Natural killer cell (primary cell): ENCODE results near the gene ZBTB12. TPM values are rescaled to one million over a fixed set of nuclear protein-coding genes. Genes with fewer than 3 reads are reported as not detected.
A peak's percentile ranks its signal among the peaks of the same experiment; 100 is the strongest.

ENCODE experiments used
- ATAC-seq, 3 donors: fragments of 150-1000 bp in 2 of 3; fragments of 200-7000 bp in 1 of 3; cut with Tn5 transposase; 1 replicate in 1 of 3; 2 replicates in 2 of 3; pipeline ENCODE4 v1.10.0; 2021; ENCODE audit warnings: mild to moderate bottlenecking in 2 of 3, moderate library complexity in 2 of 3
- DNase-seq, 2 donors: peaks; one replicate each; pipeline versions ENCODE4 v3.0.0 to v3.0.0-alpha.2; 2013 to 2021; ENCODE audit warnings: mixed read lengths in 1 of 2
- H3K27ac ChIP-seq: one replicate; pipeline ENCODE4 v1.5.1; 2013; ENCODE audit warnings: mild to moderate bottlenecking, low read length
- H3K27me3 ChIP-seq: one replicate; pipeline ENCODE4 v1.6.1; 2013; ENCODE audit warnings: low read length; ENCODE audit not compliant: control insufficient read depth, insufficient read depth
- H3K36me3 ChIP-seq: one replicate; pipeline ENCODE4 v1.6.1; 2013; ENCODE audit warnings: low read length; ENCODE audit not compliant: control insufficient read depth, insufficient read depth
- H3K4me1 ChIP-seq: one replicate; pipeline ENCODE4 v1.6.1; 2013; ENCODE audit warnings: low read length; ENCODE audit not compliant: control insufficient read depth, insufficient read depth
- H3K4me3 ChIP-seq: one replicate; pipeline ENCODE4 v1.5.1; 2013; ENCODE audit warnings: low read length
- H3K9me3 ChIP-seq: one replicate; pipeline ENCODE4 v1.6.1; 2013; ENCODE audit warnings: low read length; ENCODE audit not compliant: control insufficient read depth, insufficient read depth
- H3K27ac Mint-ChIP-seq, 2 donors: one replicate each; pipeline ENCODE4 v1.8.0; 2022; ENCODE audit warnings: mild to moderate bottlenecking in 2 of 2, mixed read lengths in 2 of 2, moderate library complexity in 1 of 2
- H3K27me3 Mint-ChIP-seq, 2 donors: one replicate each; pipeline ENCODE4 v1.8.0; 2022; ENCODE audit warnings: low read depth in 2 of 2, mixed read lengths in 2 of 2
- H3K36me3 Mint-ChIP-seq: one replicate; pipeline ENCODE4 v1.8.0; 2022; ENCODE audit warnings: mixed read lengths
- H3K4me1 Mint-ChIP-seq, 2 donors: one replicate each; pipeline ENCODE4 v1.8.0; 2022; ENCODE audit warnings: mixed read lengths in 2 of 2
- H3K4me3 Mint-ChIP-seq: one replicate; pipeline ENCODE4 v1.8.0; 2022; ENCODE audit warnings: mild to moderate bottlenecking, moderate library complexity, mixed read lengths
- H3K9me3 Mint-ChIP-seq, 2 donors: one replicate each; pipeline ENCODE4 v1.8.0; 2022; ENCODE audit warnings: mixed read lengths in 2 of 2
- CTCF ChIP-seq: fragments of 200-600 bp; IDR thresholded peaks from one replicate; pipeline ENCODE4 v1.8.0; 2022; ENCODE audit warnings: antibody characterized with exemption
- WGBS: methylation state at CpG from one replicate; pipeline ENCODE4 v1.1.7; 2013; ENCODE audit warnings: missing lambda C conversion rate; ENCODE audit not compliant: insufficient coverage; 5-methylcytosine and 5-hydroxymethylcytosine counted together
- intact Hi-C: fragments of 100-400 bp; cut with micrococcal nuclease; formaldehyde crosslinking; loops from one replicate; pipeline ENCODE4 v1.14.2; 2022
- total RNA-seq, 4 donors: library from RNA; stranded (reverse); fragments of 120-200 nt in 1 of 4; gene quantifications; one replicate each; pipeline versions ENCODE4 v1.2.3 to v1.2.4, GENCODE V29; 2013 to 2022

Gene ZBTB12
- total RNA-seq, 3 donors from 2014 or later (not counting 1 experiment from before 2014, with no cell fraction given): 0.54 to 0.77 (median 0.63) TPM

GRCh38 chr6:31888276-31889258, 13.3 kb downstream of the ZBTB12 start:
- peak in 1 of 2 donors; percentile 72 for DNase-seq
- Histone ChIP-seq H3K36me3 (peaks cover 68% of the 10 kb centered on the region), H3K9me3 (no peaks in the 10 kb centered on the region), H3K27ac (no peak overlapping the region), H3K27me3 (no peaks in the 10 kb centered on the region), H3K4me3 (no peak overlapping the region), H3K4me1 (no peaks in the 10 kb centered on the region)
- no peaks in the 10 kb centered on the region for H3K27me3 Mint-ChIP-seq
- no peaks in the 10 kb centered on the region for H3K9me3 Mint-ChIP-seq
- peaks cover 7% of the 10 kb centered on the region in 2 donors for H3K4me1 Mint-ChIP-seq
- peak; percentile 69 for TF ChIP-seq CTCF
- 84% methylated on average over 42 of the region's 43 CpGs for WGBS
- intact Hi-C loops: no loop called here
- H3K4me3 Mint-ChIP-seq: no peak overlapping the region
- peaks cover 14% of the 10 kb centered on the region for H3K36me3 Mint-ChIP-seq
- H3K27ac Mint-ChIP-seq: no peak overlapping the region
- ATAC-seq: peak in 2 of 3 donors; percentile 56 to 62

- peaks cover 69% of the 10 kb centered on the region for H3K36me3 ChIP-seq
- H3K9me3 ChIP-seq: no peaks in the 10 kb centered on the region
- H3K36me3 Mint-ChIP-seq: peaks cover 14% of the 10 kb centered on the region
- no peak overlapping the region for H3K27ac Mint-ChIP-seq
- H3K4me3 Mint-ChIP-seq: no peak overlapping the region
- no peaks in the 10 kb centered on the region for H3K27me3 Mint-ChIP-seq
- H3K4me1 Mint-ChIP-seq: peaks cover 0 to 6% of the 10 kb centered on the region in 2 donors
- H3K4me3 ChIP-seq: no peak overlapping the region
- 96% methylated on average over 19 of the region's 19 CpGs for WGBS
- H3K9me3 Mint-ChIP-seq: no peaks in the 10 kb centered on the region
- no peaks in the 10 kb centered on the region for H3K27me3 ChIP-seq
- no peaks in the 10 kb centered on the region for H3K4me1 ChIP-seq
- no peak for TF ChIP-seq CTCF
- no peak overlapping the region for H3K27ac ChIP-seq
- no peak for ATAC-seq
- intact Hi-C loops: no loop called here
- no peak for DNase-seq
Measured at GRCh38 chr6:31887173-31888007, 14.5 kb downstream of the ZBTB12 start.

- Mint-ChIP-seq H3K4me1 (no peaks in the 10 kb centered on the region), H3K4me3 (no peak overlapping the region), H3K9me3 (no peaks in the 10 kb centered on the region), H3K27ac (no peak overlapping the region), H3K27me3 (no peaks in the 10 kb centered on the region), H3K36me3 (peaks cover 17% of the 10 kb centered on the region)
- ATAC-seq (no peak), DNase-seq (no peak)
- no peak for TF ChIP-seq CTCF
- WGBS: 97% methylated on average over 18 of the region's 18 CpGs
- H3K27ac ChIP-seq: no peak overlapping the region
- H3K27me3 ChIP-seq: no peaks in the 10 kb centered on the region
- no peaks in the 10 kb centered on the region for H3K4me1 ChIP-seq
- no peak overlapping the region for H3K4me3 ChIP-seq
- peaks cover 70% of the 10 kb centered on the region for H3K36me3 ChIP-seq
- intact Hi-C loops: no loop called here
- no peaks in the 10 kb centered on the region for H3K9me3 ChIP-seq
Measured at GRCh38 chr6:31886541-31886991, 15.3 kb downstream of the ZBTB12 start.
